Naive thymus-derived CD8-positive, alpha-beta T cell (primary cell): ENCODE data around the gene KRTAP3-1. TPM values are rescaled to one million over a fixed set of nuclear protein-coding genes. Genes with fewer than 3 reads are reported as not detected.

Source experiments
- ATAC-seq, 2 donors: fragments of 150-1000 bp; cut with Tn5 transposase in 1 of 2; sonication (Bioruptor Pico), chemical (Tn5 transposase) in 1 of 2; 1 replicate in 1 of 2; 2 replicates in 1 of 2; pipeline ENCODE4 v1.10.0; 2021; ENCODE audit warnings: mild to moderate bottlenecking in 2 of 2, moderate library complexity in 2 of 2
- POLR2A ChIA-PET: fragments of 350-600 bp; sonication (Branson Sonifier 250); formaldehyde crosslinking; loops from one replicate; lab custom pipeline; 2021; ENCODE audit warnings: antibody characterized with exemption; lab: Charles Lee
- DNase-seq, 10 donors: peaks; one replicate each; pipeline versions ENCODE4 v3.0.0 to v3.0.0-alpha.2; 2020 to 2022
- H3K27ac Mint-ChIP-seq, 10 donors: one replicate each; pipeline ENCODE4 v1.8.0; 2020 to 2022; ENCODE audit warnings: mild to moderate bottlenecking in 10 of 10, mixed read lengths in 10 of 10, moderate library complexity in 4 of 10, inconsistent platforms in 1 of 10
- H3K27me3 Mint-ChIP-seq, 5 donors: one replicate each; pipeline ENCODE4 v1.8.0; 2021 to 2022; ENCODE audit warnings: mixed read lengths in 5 of 5
- H3K36me3 Mint-ChIP-seq, 3 donors: one replicate each; pipeline ENCODE4 v1.8.0; 2020 to 2022; ENCODE audit warnings: mixed read lengths in 3 of 3, mild to moderate bottlenecking in 2 of 3, inconsistent platforms in 1 of 3
- H3K4me1 Mint-ChIP-seq, 4 donors: one replicate each; pipeline ENCODE4 v1.8.0; 2021 to 2022; ENCODE audit warnings: mixed read lengths in 4 of 4
- H3K4me3 Mint-ChIP-seq, 10 donors: one replicate each; pipeline ENCODE4 v1.8.0; 2020 to 2022; ENCODE audit warnings: mild to moderate bottlenecking in 10 of 10, mixed read lengths in 10 of 10, moderate library complexity in 6 of 10, inconsistent platforms in 1 of 10
- H3K9me3 Mint-ChIP-seq, 9 donors: one replicate each; pipeline ENCODE4 v1.8.0; 2020 to 2022; ENCODE audit warnings: mixed read lengths in 9 of 9, mild to moderate bottlenecking in 3 of 9, inconsistent platforms in 1 of 9, moderate library complexity in 1 of 9
- polyA plus RNA-seq, 3 donors: library from polyadenylated mRNA; unstranded; fragments of 300-500 nt; fragmentation: Illumina TruSeq; gene quantifications; one replicate each; pipeline ENCODE4 v1.2.3, GENCODE V29; 2021
- total RNA-seq, 8 experiments: library from RNA in 2 of 8; stranded (reverse) in 2 of 8; gene quantifications; one replicate each; pipeline ENCODE4 v1.2.3 and lab custom pipeline; 2021 to 2026

The KRTAP3-1 gene
- total and polyA plus RNA-seq, 5 experiments from 2014 or later = not detected

- Mint-ChIP-seq H3K9me3 (no peaks in the 10 kb centered on the region), H3K27me3 (peaks cover 27 to 48% (median 41%) of the 10 kb centered on the region in 5 donors), H3K36me3 (peaks cover 0 to 7% (median 4%) of the 10 kb centered on the region in 3 donors), H3K4me3 (no peak overlapping the region), H3K4me1 (peaks cover 0 to 2% (median 0%) of the 10 kb centered on the region in 4 donors), H3K27ac (no peak overlapping the region)
- POLR2A ChIA-PET = no interaction called here
- DNase-seq (no peak), ATAC-seq (no peak)
These were observed 15.8 kb downstream of the KRTAP3-1 start for GRCh38 chr17:40993084-40993483.

- Mint-ChIP-seq H3K27me3 (peaks cover 23 to 47% (median 38%) of the 10 kb centered on the region in 5 donors), H3K27ac (no peak overlapping the region), H3K9me3 (no peaks in the 10 kb centered on the region), H3K4me3 (no peak overlapping the region), H3K4me1 (peaks cover 0 to 2% (median 0%) of the 10 kb centered on the region in 4 donors), H3K36me3 (peaks cover 0 to 7% (median 4%) of the 10 kb centered on the region in 3 donors)
- DNase-seq (no peak), ATAC-seq (no peak)
- POLR2A ChIA-PET = no interaction called here
These were observed 16.3 kb downstream of the KRTAP3-1 start for GRCh38 chr17:40992666-40993065.

- Mint-ChIP-seq H3K36me3 (no peaks in the 10 kb centered on the region), H3K9me3 (no peaks in the 10 kb centered on the region), H3K27me3 (peaks cover 3 to 26% (median 11%) of the 10 kb centered on the region in 5 donors), H3K27ac (no peak overlapping the region), H3K4me1 (peaks cover 0 to 2% (median 0%) of the 10 kb centered on the region in 4 donors), H3K4me3 (no peak overlapping the region)
- POLR2A ChIA-PET = no interaction called here
- ATAC-seq (no peak), DNase-seq (no peak)
These were observed 22.0 kb downstream of the KRTAP3-1 start for GRCh38 chr17:40986920-40987319.

GRCh38 chr17:40984226-40984625 lies 24.7 kb downstream of the KRTAP3-1 start, which contains the start of gene KRT40:
Gene KRT40 (minus strand): TSS chr17:40984326. CDS start chr17:40984273, 53 bp downstream.
- Mint-ChIP-seq H3K27me3 (peaks cover 6 to 23% (median 10%) of the 10 kb centered on the region in 5 donors), H3K36me3 (no peaks in the 10 kb centered on the region), H3K27ac (no peak within 1 kb of the TSS), H3K4me1 (peaks cover 0 to 2% (median under 1%) of the 10 kb centered on the region in 4 donors), H3K9me3 (no peaks in the 10 kb centered on the region), H3K4me3 (no peak within 1 kb of the TSS)
- no peak for ATAC-seq
- POLR2A ChIA-PET = interaction anchor here (0.5 kb wide), 1 partner anchor 575 kb away, joined by 3 read pairs; no protein-coding TSS in a partner anchor
- DNase-seq = no peak

GRCh38 chr17:40981115-40981514 lies 27.8 kb downstream of the KRTAP3-1 start:
- H3K4me3 Mint-ChIP-seq = no peak overlapping the region
- H3K36me3 Mint-ChIP-seq = no peaks in the 10 kb centered on the region
- DNase-seq (no peak), ATAC-seq (no peak)
- H3K27me3 Mint-ChIP-seq = peaks cover 6 to 20% (median 10%) of the 10 kb centered on the region in 5 donors
- POLR2A ChIA-PET = no interaction called here
- H3K27ac Mint-ChIP-seq = no peak overlapping the region
- peaks cover 0 to 2% (median 0%) of the 10 kb centered on the region in 4 donors for H3K4me1 Mint-ChIP-seq
- no peaks in the 10 kb centered on the region for H3K9me3 Mint-ChIP-seq

GRCh38 chr17:40980596-40980995 lies 28.3 kb downstream of the KRTAP3-1 start:
- H3K27ac Mint-ChIP-seq = no peak overlapping the region
- peaks cover 0 to 2% (median 0%) of the 10 kb centered on the region in 4 donors for H3K4me1 Mint-ChIP-seq
- H3K4me3 Mint-ChIP-seq = no peak overlapping the region
- no peaks in the 10 kb centered on the region for H3K36me3 Mint-ChIP-seq
- ATAC-seq = no peak
- peaks cover 6 to 21% (median 15%) of the 10 kb centered on the region in 5 donors for H3K27me3 Mint-ChIP-seq
- no peak for DNase-seq
- no peaks in the 10 kb centered on the region for H3K9me3 Mint-ChIP-seq
- POLR2A ChIA-PET = no interaction called here

GRCh38 chr17:40980117-40980516 lies 28.8 kb downstream of the KRTAP3-1 start:
- Mint-ChIP-seq H3K27me3 (peaks cover 5 to 25% (median 19%) of the 10 kb centered on the region in 5 donors), H3K27ac (no peak overlapping the region), H3K36me3 (no peaks in the 10 kb centered on the region), H3K9me3 (no peaks in the 10 kb centered on the region), H3K4me1 (peaks cover 0 to 2% (median 0%) of the 10 kb centered on the region in 4 donors), H3K4me3 (no peak overlapping the region)
- DNase-seq = no peak
- POLR2A ChIA-PET = no interaction called here
- no peak for ATAC-seq

- peaks cover 5 to 24% (median 14%) of the 10 kb centered on the region in 5 donors for H3K27me3 Mint-ChIP-seq
- no peak overlapping the region for H3K27ac Mint-ChIP-seq
- POLR2A ChIA-PET = no interaction called here
- H3K9me3 Mint-ChIP-seq = no peaks in the 10 kb centered on the region
- no peaks in the 10 kb centered on the region for H3K36me3 Mint-ChIP-seq
- ATAC-seq (no peak), DNase-seq (no peak)
- H3K4me1 Mint-ChIP-seq = peaks cover 0 to 2% (median 0%) of the 10 kb centered on the region in 4 donors
- H3K4me3 Mint-ChIP-seq = no peak overlapping the region
These were observed 30.3 kb downstream of the KRTAP3-1 start for GRCh38 chr17:40978575-40979151.

- Mint-ChIP-seq H3K4me3 (no peak overlapping the region), H3K9me3 (no peaks in the 10 kb centered on the region), H3K36me3 (no peaks in the 10 kb centered on the region), H3K27me3 (peaks cover 6 to 22% (median 13%) of the 10 kb centered on the region in 5 donors), H3K27ac (no peak overlapping the region), H3K4me1 (peaks cover 0 to 2% (median 0%) of the 10 kb centered on the region in 4 donors)
- ATAC-seq (no peak), DNase-seq (no peak)
- POLR2A ChIA-PET = interaction anchor here (0.7 kb wide), 1 partner anchor 233 kb away, joined by 3 read pairs; no protein-coding TSS in a partner anchor
These were observed 33.4 kb downstream of the KRTAP3-1 start for GRCh38 chr17:40975516-40975915.

GRCh38 chr17:40974366-40974765 lies 34.6 kb downstream of the KRTAP3-1 start:
- peaks cover 6 to 24% (median 9%) of the 10 kb centered on the region in 5 donors for H3K27me3 Mint-ChIP-seq
- H3K4me1 Mint-ChIP-seq = no peaks in the 10 kb centered on the region
- no peaks in the 10 kb centered on the region for H3K9me3 Mint-ChIP-seq
- DNase-seq (no peak), ATAC-seq (no peak)
- no peaks in the 10 kb centered on the region for H3K36me3 Mint-ChIP-seq
- POLR2A ChIA-PET = no interaction called here
- no peak overlapping the region for H3K4me3 Mint-ChIP-seq
- H3K27ac Mint-ChIP-seq = no peak overlapping the region

- no peak overlapping the region for H3K4me3 Mint-ChIP-seq
- H3K27me3 Mint-ChIP-seq = peaks cover 0 to 13% (median 9%) of the 10 kb centered on the region in 5 donors
- POLR2A ChIA-PET = no interaction called here
- DNase-seq = no peak
- H3K9me3 Mint-ChIP-seq = peaks cover 0 to 4% (median 0%) of the 10 kb centered on the region in 9 donors
- no peak for ATAC-seq
- peaks cover 0 to 1% (median 0%) of the 10 kb centered on the region in 4 donors for H3K4me1 Mint-ChIP-seq
- no peak overlapping the region for H3K27ac Mint-ChIP-seq
- peaks cover 0 to 6% (median 0%) of the 10 kb centered on the region in 3 donors for H3K36me3 Mint-ChIP-seq
These were observed 41.3 kb downstream of the KRTAP3-1 start for GRCh38 chr17:40967582-40967981.

GRCh38 chr17:40966848-40967247 lies 42.1 kb downstream of the KRTAP3-1 start, which contains the start of gene KRT39:
Gene KRT39 (minus strand): TSS chr17:40966948. CDS start chr17:40966856, 92 bp downstream.
- POLR2A ChIA-PET = no interaction called here
- no peak for ATAC-seq
- no peak within 1 kb of the TSS for H3K27ac Mint-ChIP-seq

GRCh38 chr17:40963838-40964237 lies 45.1 kb downstream of the KRTAP3-1 start:
- no peak overlapping the region for H3K4me3 Mint-ChIP-seq

More at GRCh38 chr17:40966848-40967247, 42.1 kb downstream of the KRTAP3-1 start, which contains the start of gene KRT39:
- H3K9me3 Mint-ChIP-seq = peaks cover 0 to 4% (median 0%) of the 10 kb centered on the region in 9 donors
- H3K36me3 Mint-ChIP-seq = peaks cover 0 to 6% (median 0%) of the 10 kb centered on the region in 3 donors
- H3K4me1 Mint-ChIP-seq = peaks cover 0 to 1% (median 0%) of the 10 kb centered on the region in 4 donors
- no peak for DNase-seq
- H3K27me3 Mint-ChIP-seq = peaks cover 0 to 13% (median 9%) of the 10 kb centered on the region in 5 donors
- H3K4me3 Mint-ChIP-seq = no peak within 1 kb of the TSS

More at GRCh38 chr17:40963838-40964237, 45.1 kb downstream of the KRTAP3-1 start:
- Mint-ChIP-seq H3K27ac (no peak overlapping the region), H3K36me3 (peaks cover 0 to 6% (median 0%) of the 10 kb centered on the region in 3 donors), H3K9me3 (peaks cover 0 to 4% (median 0%) of the 10 kb centered on the region in 9 donors), H3K4me1 (peaks cover 0 to 1% (median 0%) of the 10 kb centered on the region in 4 donors), H3K27me3 (peaks cover 0 to 21% (median 12%) of the 10 kb centered on the region in 5 donors)
- DNase-seq (peak in 1 of 10 donors; percentile 3), ATAC-seq (no peak)
- POLR2A ChIA-PET = no interaction called here
